Measurements from ENCODE around the gene MDN1.
"Not testable (repeated sequence)": the region's sequence is repeated elsewhere in the genome, so short reads cannot be mapped to it uniquely, and the experiment has no call there.

Gene MDN1

GRCh38 chr6:89828988-89829471, 9.4 kb upstream of the MDN1 start:
- Mint-ChIP-seq H3K27me3 (ENCODE audit: low read depth, poor library complexity) (peaks cover 3% of the 10 kb centered on the region), H3K4me3 (peak overlapping the region; percentile 97), H3K4me1 (peaks cover 21% of the 10 kb centered on the region), H3K9me3 (no peaks in the 10 kb centered on the region), H3K27ac (peak overlapping the region; percentile 87), H3K36me3 (ENCODE audit: low read depth) (peaks cover 24% of the 10 kb centered on the region)
- DNase-seq = no peak
- TF ChIP-seq CTCF (IDR thresholded peaks at IDR 0.05) = no peak

GRCh38 chr6:89828475-89828987, 8.9 kb upstream of the MDN1 start:
- H3K27ac Mint-ChIP-seq; H3K9me3 Mint-ChIP-seq; DNase-seq; H3K27me3 Mint-ChIP-seq (ENCODE audit: low read depth, poor library complexity): not testable (repeated sequence)
- peaks cover 22% of the 10 kb centered on the region for H3K36me3 Mint-ChIP-seq (ENCODE audit: low read depth)
- peaks cover 21% of the 10 kb centered on the region for H3K4me1 Mint-ChIP-seq
- H3K4me3 Mint-ChIP-seq = peak overlapping the region; percentile 97

GRCh38 chr6:89826029-89826528, 6.5 kb upstream of the MDN1 start:
- TF ChIP-seq CTCF (IDR thresholded peaks at IDR 0.05) = no peak
- no peaks in the 10 kb centered on the region for H3K9me3 Mint-ChIP-seq
- peaks cover 3% of the 10 kb centered on the region for H3K27me3 Mint-ChIP-seq (ENCODE audit: low read depth, poor library complexity)
- H3K4me1 Mint-ChIP-seq = peaks cover 16% of the 10 kb centered on the region
- no peak overlapping the region for H3K27ac Mint-ChIP-seq
- no peak for DNase-seq
- H3K4me3 Mint-ChIP-seq = no peak overlapping the region
- no peaks in the 10 kb centered on the region for H3K36me3 Mint-ChIP-seq (ENCODE audit: low read depth)

- H3K4me3 Mint-ChIP-seq = peak overlapping the region; percentile 92
- H3K9me3 Mint-ChIP-seq = no peaks in the 10 kb centered on the region
- peaks cover 40% of the 10 kb centered on the region for H3K4me1 Mint-ChIP-seq
- H3K27ac Mint-ChIP-seq = peak overlapping the region; percentile 97
- H3K36me3 Mint-ChIP-seq (ENCODE audit: low read depth) = peaks cover 4% of the 10 kb centered on the region
- TF ChIP-seq CTCF (IDR thresholded peaks at IDR 0.05) = no peak
- H3K27me3 Mint-ChIP-seq (ENCODE audit: low read depth, poor library complexity) = no peaks in the 10 kb centered on the region
- no peak for DNase-seq
These were observed 638 bp downstream of the MDN1 start for GRCh38 chr6:89818977-89819335.

- no peaks in the 10 kb centered on the region for H3K9me3 Mint-ChIP-seq
- peak overlapping the region; percentile 15 for H3K27ac Mint-ChIP-seq
- no peak for TF ChIP-seq CTCF (IDR thresholded peaks at IDR 0.05)
- H3K36me3 Mint-ChIP-seq (ENCODE audit: low read depth) = peaks cover 4% of the 10 kb centered on the region
- no peaks in the 10 kb centered on the region for H3K27me3 Mint-ChIP-seq (ENCODE audit: low read depth, poor library complexity)
- DNase-seq = no peak
- H3K4me1 Mint-ChIP-seq = peaks cover 42% of the 10 kb centered on the region
- H3K4me3 Mint-ChIP-seq = peak overlapping the region; percentile 92
These were observed 2.1 kb downstream of the MDN1 start for GRCh38 chr6:89817481-89817880.

- H3K27ac Mint-ChIP-seq; H3K36me3 Mint-ChIP-seq (ENCODE audit: low read depth); H3K27me3 Mint-ChIP-seq (ENCODE audit: low read depth, poor library complexity); DNase-seq; H3K4me3 Mint-ChIP-seq; H3K9me3 Mint-ChIP-seq: not testable (repeated sequence)
- peaks cover 19% of the 10 kb centered on the region for H3K4me1 Mint-ChIP-seq
These were observed 6.2 kb downstream of the MDN1 start for GRCh38 chr6:89813422-89813821.

- Mint-ChIP-seq H3K4me3 (no peak overlapping the region), H3K27ac (peak overlapping the region; percentile 24)
- no peak for DNase-seq
These were observed 12.0 kb downstream of the MDN1 start for GRCh38 chr6:89807581-89807980.

More at GRCh38 chr6:89807581-89807980, 12.0 kb downstream of the MDN1 start:
- peaks cover 8% of the 10 kb centered on the region for H3K36me3 Mint-ChIP-seq (ENCODE audit: low read depth)
- H3K9me3 Mint-ChIP-seq = no peaks in the 10 kb centered on the region
- no peak for TF ChIP-seq CTCF (IDR thresholded peaks at IDR 0.05)
- H3K4me1 Mint-ChIP-seq = no peaks in the 10 kb centered on the region
- no peaks in the 10 kb centered on the region for H3K27me3 Mint-ChIP-seq (ENCODE audit: low read depth, poor library complexity)
